DOHH2 (cell line): ENCODE measurements around the gene IAPP.

ENCODE experiments used
- H3F3A ChIP-seq: fragments of 200-600 bp; sonication (generic), shearing (Covaris generic); 2 replicates; pipeline ENCODE4 v1.6.0; 2016; ENCODE audit warnings: antibody characterized with exemption, mild to moderate bottlenecking; ENCODE audit not compliant: control insufficient read depth, insufficient read depth
- H3K27ac ChIP-seq: fragments of 200-600 bp; sonication (generic); 2 replicates; pipeline ENCODE4 v1.5.1; 2014; ENCODE audit warnings: low read depth, mild to moderate bottlenecking, low read length, moderate library complexity
- H3K27me3 ChIP-seq: fragments of 200-600 bp; sonication (generic); 2 replicates; pipeline ENCODE4 v1.6.1; 2014; ENCODE audit warnings: mild to moderate bottlenecking, low read length, mixed read lengths; ENCODE audit not compliant: control insufficient read depth
- H3K36me3 ChIP-seq: fragments of 200-600 bp; sonication (generic); 2 replicates; pipeline ENCODE4 v1.6.1; 2014; ENCODE audit warnings: mild to moderate bottlenecking, low read length, moderate library complexity, mixed read lengths; ENCODE audit not compliant: control insufficient read depth
- H3K4me1 ChIP-seq: fragments of 200-600 bp; sonication (generic); 2 replicates; pipeline ENCODE4 v1.6.1; 2014; ENCODE audit warnings: mild to moderate bottlenecking, low read length, mixed read lengths; ENCODE audit not compliant: control insufficient read depth
- H3K4me2 ChIP-seq: fragments of 200-600 bp; sonication (generic); 2 replicates; pipeline ENCODE4 v1.6.0; 2014; ENCODE audit warnings: mild to moderate bottlenecking, low read length, moderate library complexity
- H3K4me3 ChIP-seq: fragments of 200-600 bp; sonication (generic); 2 replicates; pipeline ENCODE4 v1.5.1; 2014; ENCODE audit warnings: mild to moderate bottlenecking, low read length, mixed read lengths
- H3K79me2 ChIP-seq: fragments of 200-600 bp; sonication (generic); 2 replicates; pipeline ENCODE4 v1.6.1; 2014; ENCODE audit warnings: mild to moderate bottlenecking, low read length, mixed read lengths; ENCODE audit not compliant: control insufficient read depth
- H3K9me2 ChIP-seq: fragments of 200-600 bp; sonication (generic); replicated peaks from 2 replicates; pipeline ENCODE4 v1.6.1; 2014; ENCODE audit warnings: mild to moderate bottlenecking, low read length, mixed read lengths; ENCODE audit not compliant: control insufficient read depth
- H3K9me3 ChIP-seq: fragments of 200-600 bp; sonication (generic); 2 replicates; pipeline ENCODE4 v1.6.1; 2014; ENCODE audit warnings: antibody characterized with exemption, low read length, mixed read lengths; ENCODE audit not compliant: control insufficient read depth, insufficient read depth
- H4K20me1 ChIP-seq: fragments of 200-600 bp; sonication (generic); 2 replicates; pipeline ENCODE4 v1.6.0; 2014; ENCODE audit warnings: low read depth, mild to moderate bottlenecking, antibody characterized with exemption, low read length, moderate library complexity; ENCODE audit not compliant: control insufficient read depth, insufficient read depth
- CTCF ChIP-seq: fragments of 200-600 bp; sonication (generic); IDR thresholded peaks from one replicate; pipeline ENCODE4 v1.5.1; 2014; ENCODE audit warnings: antibody characterized with exemption, mild to moderate bottlenecking, low read depth, low read length; ENCODE audit not compliant: poor library complexity, severe bottlenecking
- EZH2phosphoT487 ChIP-seq: fragments of 200-600 bp; sonication (generic); IDR thresholded peaks from 2 replicates; pipeline ENCODE4 v1.6.1; 2017; ENCODE audit warnings: borderline replicate concordance, mild to moderate bottlenecking, antibody characterized with exemption, low read length, moderate library complexity, mixed read lengths

IAPP gene

DNA sequence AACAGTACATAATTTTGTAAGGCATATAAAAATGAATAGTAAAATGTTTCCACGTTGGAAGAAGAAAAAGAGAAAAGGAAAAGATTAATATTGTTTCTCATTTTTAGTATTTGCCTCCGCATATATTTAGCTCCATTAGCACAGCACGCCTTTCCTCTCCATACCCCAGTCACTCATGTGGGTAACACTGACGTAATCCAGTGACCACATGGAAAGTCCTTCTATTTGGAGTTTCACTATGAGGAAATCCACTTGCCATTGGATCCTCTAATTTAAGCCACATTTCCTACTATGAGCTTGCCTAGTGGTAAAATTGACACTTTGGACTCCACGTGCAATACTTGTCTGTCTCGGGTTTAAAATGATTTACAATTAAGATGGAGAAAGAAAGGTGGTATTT, 32.3 kb upstream of the IAPP start:
- Histone ChIP-seq H4K20me1 (no peaks in the 10 kb centered on the region), H3K4me3 (no peak overlapping the region), H3K36me3 (no peaks in the 10 kb centered on the region), H3K4me2 (no peak overlapping the region), H3K27ac (no peak overlapping the region), H3F3A (no peaks in the 10 kb centered on the region), H3K9me3 (no peaks in the 10 kb centered on the region), H3K27me3 (peaks cover 2% of the 10 kb centered on the region; the same call in 1 of the 2 replicates), H3K79me2 (no peaks in the 10 kb centered on the region), H3K9me2 (no peaks in the 10 kb centered on the region), H3K4me1 (no peaks in the 10 kb centered on the region)
- TF ChIP-seq CTCF (no peak), EZH2phosphoT487 (no peak)

DNA sequence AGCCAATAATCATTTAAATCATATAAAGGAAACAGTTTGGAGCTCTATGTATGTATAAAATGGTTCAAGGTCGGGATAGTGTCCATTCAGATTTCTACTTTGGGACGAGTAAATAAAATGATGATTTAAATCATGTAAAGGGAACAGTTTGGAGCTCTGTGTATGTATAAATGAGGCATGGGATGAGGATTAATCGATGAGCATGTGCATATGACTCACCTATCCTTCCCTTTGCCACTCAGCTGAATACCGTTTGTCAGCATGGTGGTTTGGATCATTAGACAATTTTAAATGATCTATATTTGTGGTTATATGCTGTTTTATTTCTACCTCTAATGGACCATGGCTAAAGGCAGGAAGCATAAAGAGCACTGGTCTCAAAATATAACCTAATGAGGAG, 30.9 kb upstream of the IAPP start:
- H3K9me2 ChIP-seq: no peaks in the 10 kb centered on the region
- H3K4me1 ChIP-seq: no peaks in the 10 kb centered on the region
- no peak overlapping the region for H3K4me2 ChIP-seq
- no peaks in the 10 kb centered on the region for H3K79me2 ChIP-seq
- H4K20me1 ChIP-seq: no peaks in the 10 kb centered on the region
- H3K27ac ChIP-seq: no peak overlapping the region
- H3K9me3 ChIP-seq: no peaks in the 10 kb centered on the region
- H3K27me3 ChIP-seq: peaks cover 2% of the 10 kb centered on the region; the same call in 1 of the 2 replicates
- H3K4me3 ChIP-seq: no peak overlapping the region
- no peaks in the 10 kb centered on the region for H3F3A ChIP-seq
- no peak for TF ChIP-seq EZH2phosphoT487
- TF ChIP-seq CTCF: no peak
- no peaks in the 10 kb centered on the region for H3K36me3 ChIP-seq

DNA sequence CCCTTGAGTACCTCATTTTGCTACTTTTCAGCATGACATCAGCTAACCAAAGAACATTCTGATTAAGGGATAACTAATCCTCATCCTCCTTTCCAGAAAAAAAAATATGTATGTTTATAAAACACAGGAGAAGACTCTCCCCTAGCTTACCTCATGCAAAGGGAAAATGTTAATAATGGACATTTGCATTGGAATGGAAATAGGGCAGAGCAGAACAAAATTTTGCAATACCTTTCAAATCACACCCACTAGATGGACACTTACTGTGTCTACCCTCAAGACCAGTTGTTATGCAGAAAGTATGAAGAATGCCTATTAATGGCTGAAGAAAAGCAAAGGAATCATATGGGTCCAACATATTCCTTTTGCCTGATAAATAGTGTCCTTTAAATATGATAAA, 29.1 kb upstream of the IAPP start:
- no peaks in the 10 kb centered on the region for H3F3A ChIP-seq
- no peaks in the 10 kb centered on the region for H3K9me2 ChIP-seq
- no peaks in the 10 kb centered on the region for H3K9me3 ChIP-seq
- H3K4me2 ChIP-seq: no peak overlapping the region
- TF ChIP-seq CTCF (no peak), EZH2phosphoT487 (no peak)
- H3K36me3 ChIP-seq: no peaks in the 10 kb centered on the region
- H3K27ac ChIP-seq: no peak overlapping the region
- no peaks in the 10 kb centered on the region for H3K79me2 ChIP-seq
- H3K27me3 ChIP-seq: peaks cover 2% of the 10 kb centered on the region; the same call in 1 of the 2 replicates
- no peaks in the 10 kb centered on the region for H4K20me1 ChIP-seq
- no peak overlapping the region for H3K4me3 ChIP-seq
- H3K4me1 ChIP-seq: no peaks in the 10 kb centered on the region

- Histone ChIP-seq H3K36me3 (no peaks in the 10 kb centered on the region), H3K4me3 (no peak overlapping the region), H3K4me1 (no peaks in the 10 kb centered on the region), H3K9me3 (no peaks in the 10 kb centered on the region), H3K4me2 (no peak overlapping the region), H3K27me3 (peaks cover 2% of the 10 kb centered on the region; the same call in 1 of the 2 replicates), H3K79me2 (no peaks in the 10 kb centered on the region), H3F3A (no peaks in the 10 kb centered on the region), H4K20me1 (no peaks in the 10 kb centered on the region), H3K27ac (no peak overlapping the region), H3K9me2 (no peaks in the 10 kb centered on the region)
- no peak for TF ChIP-seq CTCF
These were observed 26.0 kb upstream of the IAPP start for GRCh38 chr12:21346542-21347205.
